Neural cell (in vitro differentiated cells): ENCODE measurements around the gene DDOST. TPM values are rescaled to one million over a fixed set of nuclear protein-coding genes. Genes with fewer than 3 reads are reported as not detected.

Experiments
- H2AFZ ChIP-seq: fragments of 200-600, 300-800 bp; sonication (generic), shearing (Covaris generic); 2 replicates; pipeline ENCODE4 v1.6.0; 2014; ENCODE audit warnings: low read depth, mild to moderate bottlenecking, antibody characterized with exemption, low read length, moderate library complexity
- H3F3A ChIP-seq: fragments of 200-600 bp; shearing (Covaris generic); 2 replicates; pipeline ENCODE4 v1.6.1; 2016; ENCODE audit warnings: mild to moderate bottlenecking, moderate library complexity, mixed read lengths, antibody characterized with exemption, low read length; ENCODE audit not compliant: insufficient read depth, poor library complexity, severe bottlenecking
- H3K27ac ChIP-seq: fragments of 200-600, 300-800 bp; sonication (generic), shearing (Covaris generic); 2 replicates; pipeline ENCODE4 v1.5.1; 2014; ENCODE audit warnings: mild to moderate bottlenecking, low read length, moderate library complexity
- H3K27me3 ChIP-seq: fragments of 300-800, 200-600 bp; sonication (generic), shearing (Covaris generic); 2 replicates; pipeline ENCODE4 v1.6.0; 2014; ENCODE audit warnings: mild to moderate bottlenecking, low read depth, low read length, moderate library complexity; ENCODE audit not compliant: insufficient read depth
- H3K36me3 ChIP-seq: fragments of 300-800, 200-600 bp; sonication (generic), shearing (Covaris generic); 2 replicates; pipeline ENCODE4 v1.5.1; 2014; ENCODE audit warnings: mild to moderate bottlenecking, antibody characterized with exemption, low read length, moderate library complexity; ENCODE audit not compliant: insufficient read depth
- H3K4me2 ChIP-seq: fragments of 300-800, 200-600 bp; sonication (generic), shearing (Covaris generic); 2 replicates; pipeline ENCODE4 v1.6.0; 2014; ENCODE audit warnings: mild to moderate bottlenecking, low read length
- H3K4me3 ChIP-seq: fragments of 300-800, 200-600 bp; sonication (generic), shearing (Covaris generic); 2 replicates; pipeline ENCODE4 v1.5.1; 2014; ENCODE audit warnings: mild to moderate bottlenecking, low read length, moderate library complexity
- H3K79me2 ChIP-seq: fragments of 200-600 bp; shearing (Covaris generic); replicated peaks from 2 replicates; pipeline ENCODE4 v1.6.0; 2014; ENCODE audit warnings: mild to moderate bottlenecking, low read length, moderate library complexity; ENCODE audit not compliant: insufficient read depth
- H3K9ac ChIP-seq: fragments of 300-800, 200-600 bp; sonication (generic), shearing (Covaris generic); 2 replicates; pipeline ENCODE4 v1.6.1; 2016; ENCODE audit warnings: mild to moderate bottlenecking, low read length, mixed read lengths
- H3K9me2 ChIP-seq: fragments of 200-600 bp; shearing (Covaris generic); 2 replicates; pipeline ENCODE4 v1.6.1; 2016; ENCODE audit warnings: mild to moderate bottlenecking, low read length, mixed read lengths; ENCODE audit not compliant: insufficient read depth
- H3K9me3 ChIP-seq: fragments of 200-600, 300-800 bp; sonication (generic), shearing (Covaris generic); 2 replicates; pipeline ENCODE4 v1.6.1; 2016; ENCODE audit warnings: mild to moderate bottlenecking, mixed run types, low read length, moderate library complexity, mixed read lengths
- H4K20me1 ChIP-seq: fragments of 200-600 bp; shearing (Covaris generic); 2 replicates; pipeline ENCODE4 v1.6.1; 2016; ENCODE audit warnings: mild to moderate bottlenecking, mixed run types; ENCODE audit not compliant: insufficient read depth
- EP300 ChIP-seq: fragments of 450-650 bp; conservative IDR thresholded peaks from 2 replicates; pipeline ENCODE4 v1.6.1; 2014; ENCODE audit warnings: antibody characterized with exemption, mild to moderate bottlenecking, moderate library complexity; ENCODE audit not compliant: poor library complexity, severe bottlenecking
- EZH2 ChIP-seq: fragments of 200-600, 300-800 bp; shearing (Covaris generic), sonication (generic); IDR thresholded peaks from 2 replicates; pipeline ENCODE4 v1.6.1; 2014; ENCODE audit warnings: antibody characterized with exemption, low read length, borderline replicate concordance, mild to moderate bottlenecking; ENCODE audit not compliant: insufficient read depth, poor library complexity, severe bottlenecking
- MXI1 ChIP-seq: fragments of 450-650 bp; conservative IDR thresholded peaks from 2 replicates; pipeline ENCODE4 v1.6.1; 2014; ENCODE audit warnings: antibody characterized with exemption, mild to moderate bottlenecking; ENCODE audit not compliant: poor library complexity, severe bottlenecking
- POLR2AphosphoS5 ChIP-seq: IDR thresholded peaks from 2 replicates; pipeline ENCODE4 v1.6.1; 2012
- RAD21 ChIP-seq: fragments of 450-650 bp; conservative IDR thresholded peaks from 2 replicates; pipeline ENCODE4 v1.6.1; 2014; ENCODE audit warnings: antibody characterized with exemption, mild to moderate bottlenecking, moderate library complexity
- SMC3 ChIP-seq: fragments of 450-650 bp; conservative IDR thresholded peaks from 2 replicates; pipeline ENCODE4 v1.6.1; 2014; ENCODE audit warnings: antibody characterized with exemption, mild to moderate bottlenecking, moderate library complexity; ENCODE audit not compliant: poor library complexity
- TAF1 ChIP-seq: IDR thresholded peaks from 2 replicates; pipeline ENCODE4 v1.6.1; 2012; ENCODE audit warnings: low read depth
- polyA plus RNA-seq: library from polyadenylated mRNA; depleted of rRNA; stranded (reverse); fragments of >200 nt; gene quantifications from 2 replicates; pipeline ENCODE4 v1.2.3, GENCODE V29; 2014
- TF ChIP-seq, protein P1 (sequence below): IDR thresholded peaks from 2 replicates; pipeline ENCODE4 v1.6.1; 2012; ENCODE audit warnings: borderline replicate concordance
- TF ChIP-seq, protein P2 (sequence below): fragments of 450-650 bp; IDR thresholded peaks from 2 replicates; pipeline ENCODE4 v1.5.1; 2014; ENCODE audit warnings: antibody characterized with exemption, mild to moderate bottlenecking, moderate library complexity; ENCODE audit not compliant: poor library complexity, severe bottlenecking

The DDOST gene
- polyA plus RNA-seq, 1 donor from 2014 or later = 177 TPM

DNA sequence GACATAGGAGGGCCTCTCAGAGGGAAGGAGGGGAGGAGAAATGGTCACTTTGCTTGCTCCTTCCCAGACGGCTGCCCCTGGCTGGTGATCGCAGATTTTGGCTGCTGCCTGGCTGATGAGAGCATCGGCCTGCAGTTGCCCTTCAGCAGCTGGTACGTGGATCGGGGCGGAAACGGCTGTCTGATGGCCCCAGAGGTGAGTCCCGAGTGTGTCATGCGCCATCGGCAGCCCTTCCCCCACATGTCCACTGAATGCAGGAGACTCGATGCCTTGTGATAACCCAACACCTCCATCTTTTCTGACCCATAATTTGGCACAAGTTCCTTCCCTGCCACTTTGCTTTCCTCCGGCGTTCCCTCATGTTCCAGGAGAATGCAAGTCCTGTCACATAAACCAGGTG is 12.7 kb downstream of the DDOST start:
- no peaks in the 10 kb centered on the region for H3K9me3 ChIP-seq
- H3K27ac ChIP-seq = no peak overlapping the region
- peaks cover 2% of the 10 kb centered on the region for H3K36me3 ChIP-seq

GRCh38 chr1:20645414-20645813 is 15.8 kb downstream of the DDOST start:
- Histone ChIP-seq H3K27ac (no peak overlapping the region), H3F3A (no peaks in the 10 kb centered on the region), H3K9me3 (no peaks in the 10 kb centered on the region), H3K9me2 (no peaks in the 10 kb centered on the region), H3K4me3 (no peak overlapping the region), H3K4me2 (no peak overlapping the region), H3K36me3 (peaks cover 7% of the 10 kb centered on the region), H4K20me1 (no peaks in the 10 kb centered on the region), H2AFZ (no peak overlapping the region), H3K79me2 (no peaks in the 10 kb centered on the region), H3K27me3 (no peaks in the 10 kb centered on the region), H3K9ac (no peak overlapping the region)
- TF ChIP-seq SMC3 = no peak
- no peak for TF ChIP-seq MXI1
- TF ChIP-seq POLR2AphosphoS5 = no peak
- no peak for TF ChIP-seq RAD21

More for the DNA sequence above, 12.7 kb downstream of the DDOST start:
- H3K27me3 ChIP-seq = no peaks in the 10 kb centered on the region
- no peaks in the 10 kb centered on the region for H3K79me2 ChIP-seq
- TF ChIP-seq TAF1 (no peak), SMC3 (no peak), RAD21 (no peak), EP300 (no peak), EZH2 (no peak), POLR2AphosphoS5 (no peak), MXI1 (no peak)
- TF ChIP-seq, protein P1, sequence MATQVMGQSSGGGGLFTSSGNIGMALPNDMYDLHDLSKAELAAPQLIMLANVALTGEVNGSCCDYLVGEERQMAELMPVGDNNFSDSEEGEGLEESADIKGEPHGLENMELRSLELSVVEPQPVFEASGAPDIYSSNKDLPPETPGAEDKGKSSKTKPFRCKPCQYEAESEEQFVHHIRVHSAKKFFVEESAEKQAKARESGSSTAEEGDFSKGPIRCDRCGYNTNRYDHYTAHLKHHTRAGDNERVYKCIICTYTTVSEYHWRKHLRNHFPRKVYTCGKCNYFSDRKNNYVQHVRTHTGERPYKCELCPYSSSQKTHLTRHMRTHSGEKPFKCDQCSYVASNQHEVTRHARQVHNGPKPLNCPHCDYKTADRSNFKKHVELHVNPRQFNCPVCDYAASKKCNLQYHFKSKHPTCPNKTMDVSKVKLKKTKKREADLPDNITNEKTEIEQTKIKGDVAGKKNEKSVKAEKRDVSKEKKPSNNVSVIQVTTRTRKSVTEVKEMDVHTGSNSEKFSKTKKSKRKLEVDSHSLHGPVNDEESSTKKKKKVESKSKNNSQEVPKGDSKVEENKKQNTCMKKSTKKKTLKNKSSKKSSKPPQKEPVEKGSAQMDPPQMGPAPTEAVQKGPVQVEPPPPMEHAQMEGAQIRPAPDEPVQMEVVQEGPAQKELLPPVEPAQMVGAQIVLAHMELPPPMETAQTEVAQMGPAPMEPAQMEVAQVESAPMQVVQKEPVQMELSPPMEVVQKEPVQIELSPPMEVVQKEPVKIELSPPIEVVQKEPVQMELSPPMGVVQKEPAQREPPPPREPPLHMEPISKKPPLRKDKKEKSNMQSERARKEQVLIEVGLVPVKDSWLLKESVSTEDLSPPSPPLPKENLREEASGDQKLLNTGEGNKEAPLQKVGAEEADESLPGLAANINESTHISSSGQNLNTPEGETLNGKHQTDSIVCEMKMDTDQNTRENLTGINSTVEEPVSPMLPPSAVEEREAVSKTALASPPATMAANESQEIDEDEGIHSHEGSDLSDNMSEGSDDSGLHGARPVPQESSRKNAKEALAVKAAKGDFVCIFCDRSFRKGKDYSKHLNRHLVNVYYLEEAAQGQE = no peak
- TF ChIP-seq, protein P2, sequence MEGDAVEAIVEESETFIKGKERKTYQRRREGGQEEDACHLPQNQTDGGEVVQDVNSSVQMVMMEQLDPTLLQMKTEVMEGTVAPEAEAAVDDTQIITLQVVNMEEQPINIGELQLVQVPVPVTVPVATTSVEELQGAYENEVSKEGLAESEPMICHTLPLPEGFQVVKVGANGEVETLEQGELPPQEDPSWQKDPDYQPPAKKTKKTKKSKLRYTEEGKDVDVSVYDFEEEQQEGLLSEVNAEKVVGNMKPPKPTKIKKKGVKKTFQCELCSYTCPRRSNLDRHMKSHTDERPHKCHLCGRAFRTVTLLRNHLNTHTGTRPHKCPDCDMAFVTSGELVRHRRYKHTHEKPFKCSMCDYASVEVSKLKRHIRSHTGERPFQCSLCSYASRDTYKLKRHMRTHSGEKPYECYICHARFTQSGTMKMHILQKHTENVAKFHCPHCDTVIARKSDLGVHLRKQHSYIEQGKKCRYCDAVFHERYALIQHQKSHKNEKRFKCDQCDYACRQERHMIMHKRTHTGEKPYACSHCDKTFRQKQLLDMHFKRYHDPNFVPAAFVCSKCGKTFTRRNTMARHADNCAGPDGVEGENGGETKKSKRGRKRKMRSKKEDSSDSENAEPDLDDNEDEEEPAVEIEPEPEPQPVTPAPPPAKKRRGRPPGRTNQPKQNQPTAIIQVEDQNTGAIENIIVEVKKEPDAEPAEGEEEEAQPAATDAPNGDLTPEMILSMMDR = no peak
- no peak overlapping the region for H3K4me2 ChIP-seq
- H2AFZ ChIP-seq = no peak overlapping the region
- no peaks in the 10 kb centered on the region for H4K20me1 ChIP-seq
- no peaks in the 10 kb centered on the region for H3F3A ChIP-seq
- H3K9ac ChIP-seq = no peak overlapping the region
- H3K4me3 ChIP-seq = no peak overlapping the region
- no peaks in the 10 kb centered on the region for H3K9me2 ChIP-seq

GRCh38 chr1:20644416-20644815 is 16.8 kb downstream of the DDOST start:
- Histone ChIP-seq H3K9me3 (no peaks in the 10 kb centered on the region), H3F3A (no peaks in the 10 kb centered on the region), H4K20me1 (no peaks in the 10 kb centered on the region), H3K4me3 (no peak overlapping the region), H2AFZ (no peak overlapping the region), H3K9ac (no peak overlapping the region), H3K79me2 (no peaks in the 10 kb centered on the region), H3K36me3 (peaks cover 7% of the 10 kb centered on the region), H3K27me3 (no peaks in the 10 kb centered on the region), H3K27ac (no peak overlapping the region), H3K9me2 (no peaks in the 10 kb centered on the region), H3K4me2 (no peak overlapping the region)
- TF ChIP-seq SMC3 = no peak
- TF ChIP-seq TAF1 = no peak
- no peak for TF ChIP-seq RAD21
- no peak for TF ChIP-seq EZH2
- TF ChIP-seq MXI1 = no peak
- no peak for TF ChIP-seq EP300
- TF ChIP-seq POLR2AphosphoS5 = no peak
- TF ChIP-seq, protein P2 = no peak
- TF ChIP-seq, protein P1 = no peak
